NCI-H748 (cell line): ENCODE data around the gene MYBBP1A.
A peak's percentile ranks its signal among the peaks of the same experiment; 100 is the strongest.

Experiments
- DNase-seq: peaks from one replicate; lab custom pipeline; 2025; ENCODE audit not compliant: unreplicated experiment; lab: John Stamatoyannopoulos, UW

MYBBP1A gene

DNA sequence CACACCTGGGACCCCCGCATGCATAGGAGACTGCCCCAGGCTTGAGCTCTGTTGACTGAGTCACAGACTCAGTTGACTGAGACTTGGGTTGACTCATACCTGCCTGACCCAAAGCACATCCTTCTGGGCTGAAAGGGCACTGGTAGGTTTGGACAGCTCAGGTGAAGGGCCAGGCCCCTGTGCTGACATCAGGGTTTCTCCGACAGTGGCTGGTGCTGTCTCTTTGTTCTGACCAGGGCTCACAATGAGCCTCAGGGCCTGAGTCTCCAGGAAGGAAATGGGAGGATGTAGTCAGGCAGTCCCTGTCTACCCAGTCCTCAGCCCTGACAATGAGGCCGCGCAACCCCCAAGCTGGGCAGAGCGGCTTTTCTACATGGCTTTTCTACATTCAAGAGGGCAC lies 50.0 kb downstream of the MYBBP1A start:
- no peak for DNase-seq

DNA sequence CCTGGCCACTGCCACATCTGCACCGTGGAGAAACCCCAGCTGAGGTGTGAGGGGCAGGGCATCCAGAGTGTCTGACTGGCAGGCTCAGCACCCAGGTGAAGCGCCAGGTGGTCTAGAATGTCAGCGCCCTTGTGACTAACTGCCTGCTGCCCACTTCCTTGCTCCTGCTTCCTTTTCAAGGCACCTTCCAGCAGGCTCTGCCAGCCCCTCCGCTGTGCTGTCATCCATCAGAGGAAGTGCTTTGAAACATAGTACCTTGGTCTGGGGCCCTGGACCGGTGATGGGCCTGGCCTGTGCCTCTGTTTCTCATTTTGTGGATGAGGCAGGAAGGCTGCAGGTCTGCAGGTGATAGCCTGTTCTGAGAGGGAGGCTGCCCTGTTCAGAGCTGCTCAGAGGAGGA lies 51.0 kb downstream of the MYBBP1A start:
- DNase-seq = no peak

DNA sequence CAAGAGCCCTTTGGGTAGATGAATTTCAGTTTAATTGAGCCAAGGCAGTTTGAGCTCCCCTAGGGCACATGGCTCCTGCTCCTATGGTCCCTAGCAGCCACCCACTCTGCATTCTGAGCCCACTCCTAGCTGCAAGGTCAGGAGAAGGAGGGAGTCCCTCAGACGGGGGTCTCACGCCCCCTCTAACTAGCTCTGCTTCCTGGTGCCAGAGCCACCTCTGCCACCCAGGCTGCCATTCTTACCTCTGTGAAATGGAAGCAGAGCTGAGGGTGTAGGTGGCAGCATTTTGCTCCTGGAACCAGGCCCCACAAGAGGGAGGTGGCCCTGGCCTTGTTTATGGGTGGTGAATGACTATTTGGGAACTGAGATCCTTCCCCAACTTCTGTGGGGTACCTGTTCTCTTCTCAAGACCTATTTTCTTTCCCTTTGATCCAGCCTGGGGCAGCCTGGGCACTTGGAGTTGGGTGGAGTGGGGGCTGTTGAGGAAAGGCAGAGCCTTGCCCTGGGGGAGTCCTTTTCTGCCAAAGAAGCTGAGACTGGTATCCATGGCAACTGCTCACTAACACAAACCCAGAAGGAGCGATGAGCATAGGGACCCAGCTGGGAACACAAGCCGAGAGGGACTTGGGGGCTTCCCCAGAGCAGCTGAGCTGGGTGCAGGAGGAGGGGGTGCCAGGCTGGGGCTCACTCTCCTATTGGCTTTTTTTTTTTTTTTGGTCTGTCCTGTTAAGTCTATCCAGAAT lies 51.7 kb downstream of the MYBBP1A start:
- DNase-seq = no peak

DNA sequence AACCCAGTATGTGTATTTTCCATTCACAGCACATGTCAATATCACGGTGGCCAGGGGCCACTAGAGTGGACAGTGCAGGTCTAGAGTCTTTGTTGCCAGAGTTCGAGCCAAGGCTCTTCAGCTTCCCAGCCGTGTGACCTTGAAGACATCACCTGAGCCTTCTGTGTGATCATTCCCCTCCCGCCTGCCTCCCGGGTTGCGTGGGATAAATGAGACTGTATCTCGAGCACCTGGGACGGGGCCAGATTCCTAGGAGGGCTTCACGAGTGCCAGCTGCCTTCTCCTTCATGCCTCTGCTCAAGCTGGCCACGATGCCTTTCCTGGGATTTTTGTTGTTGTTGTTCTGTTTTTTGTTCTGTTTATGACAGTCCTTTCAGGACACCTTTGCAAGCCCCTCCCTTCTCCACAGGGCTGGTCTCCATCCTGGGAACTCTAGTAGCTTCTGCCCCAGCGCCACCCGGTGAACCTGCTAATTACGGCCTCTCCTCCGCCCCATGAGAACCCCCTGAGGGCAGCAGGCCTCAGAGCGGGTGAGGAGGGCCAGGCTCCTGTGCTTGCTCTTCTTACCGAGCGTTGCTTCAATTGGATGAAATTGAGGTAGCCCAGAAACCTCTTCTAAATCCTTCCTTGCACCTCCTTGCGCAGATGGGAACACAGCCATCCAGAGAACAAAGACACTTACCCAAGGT lies 52.6 kb downstream of the MYBBP1A start:
- DNase-seq = no peak

DNA sequence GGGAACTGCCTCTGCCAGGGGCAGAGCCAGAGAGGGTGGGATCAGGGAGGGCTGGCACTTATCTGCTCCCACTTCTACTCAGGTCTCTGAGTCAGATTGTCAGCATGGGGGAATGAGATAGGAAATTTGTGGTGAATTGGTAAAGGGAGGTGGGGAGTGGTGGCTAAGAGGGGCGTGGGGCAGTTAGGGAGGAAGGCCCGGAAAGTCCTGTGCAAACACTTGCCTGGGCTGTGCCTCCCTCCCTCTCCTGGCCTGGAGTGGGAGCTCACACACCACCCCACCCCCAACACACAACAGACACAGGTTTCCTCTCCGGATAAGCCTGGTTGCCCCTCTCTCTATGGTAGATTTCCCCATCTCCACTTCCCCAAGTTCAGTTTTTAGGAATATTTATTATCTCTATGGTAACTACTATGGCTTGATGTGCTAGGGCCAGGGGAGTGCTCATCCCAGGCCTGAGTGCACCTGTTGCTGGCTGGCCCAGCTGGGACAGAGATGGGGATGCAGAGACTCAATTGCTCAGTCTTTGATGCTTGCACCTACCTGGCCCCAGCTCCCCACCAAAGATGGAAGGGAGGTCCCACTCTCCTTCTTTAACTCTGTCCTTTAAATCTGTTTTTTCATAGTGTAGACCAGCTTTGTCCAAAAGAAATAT lies 53.8 kb downstream of the MYBBP1A start:
- no peak for DNase-seq

DNA sequence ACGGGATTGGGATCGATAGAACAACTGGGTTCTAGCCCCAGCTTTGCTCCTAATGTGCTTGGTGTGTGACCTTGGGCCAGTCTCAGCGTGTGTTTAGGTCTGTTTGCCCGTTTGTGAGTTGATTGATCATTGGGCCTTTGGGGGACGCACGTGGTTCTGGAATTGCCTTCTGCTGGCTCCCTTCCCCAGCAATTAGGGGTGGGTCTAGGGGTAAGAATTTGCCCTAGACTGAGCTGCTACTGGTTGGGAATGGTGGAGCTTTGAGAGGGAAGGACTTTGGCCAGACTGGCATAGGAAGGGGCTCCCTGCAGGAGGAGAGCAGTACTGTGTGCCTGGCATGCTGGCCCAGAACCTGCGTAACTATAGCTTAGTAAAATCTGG lies 55.0 kb downstream of the MYBBP1A start:
- DNase-seq = no peak

DNA sequence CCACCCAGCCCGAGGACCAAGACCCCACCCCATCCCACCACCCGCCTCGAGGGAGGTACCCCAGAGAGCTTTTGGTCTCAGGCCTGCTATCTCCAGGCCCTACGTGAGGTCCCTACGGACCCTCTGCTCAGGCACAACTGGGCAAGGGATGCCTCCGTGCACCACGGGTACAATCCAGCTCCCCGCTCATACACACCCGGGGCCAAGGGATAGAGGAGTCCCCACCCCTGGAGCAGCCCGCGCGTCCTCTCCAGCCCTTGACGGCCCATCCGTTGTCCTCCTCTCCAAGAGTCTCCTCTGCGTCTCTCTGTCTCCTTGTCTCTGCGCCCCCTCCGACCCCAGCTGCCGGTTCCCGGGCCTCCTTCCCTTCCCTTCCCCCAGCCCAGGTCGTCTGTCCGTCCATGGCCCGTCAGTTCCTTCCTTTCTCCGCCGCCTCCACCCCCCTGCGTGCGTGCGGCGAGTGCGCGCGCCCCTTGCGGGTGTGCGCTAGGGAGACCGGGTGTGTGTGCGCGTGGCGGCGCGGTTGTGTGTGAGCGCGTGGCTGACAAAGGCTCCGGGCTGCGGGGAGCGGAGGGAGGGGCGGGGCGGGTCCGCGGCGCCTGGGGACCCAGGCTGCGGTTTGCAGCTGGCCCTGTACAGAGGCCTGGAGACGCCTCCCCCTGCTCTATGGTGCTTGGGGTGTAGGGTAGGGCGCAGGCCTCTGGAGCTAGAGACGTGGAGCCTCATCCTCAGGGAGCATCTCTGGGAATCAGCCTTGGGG lies 55.6 kb downstream of the MYBBP1A start:
- DNase-seq = peak; percentile 60

DNA sequence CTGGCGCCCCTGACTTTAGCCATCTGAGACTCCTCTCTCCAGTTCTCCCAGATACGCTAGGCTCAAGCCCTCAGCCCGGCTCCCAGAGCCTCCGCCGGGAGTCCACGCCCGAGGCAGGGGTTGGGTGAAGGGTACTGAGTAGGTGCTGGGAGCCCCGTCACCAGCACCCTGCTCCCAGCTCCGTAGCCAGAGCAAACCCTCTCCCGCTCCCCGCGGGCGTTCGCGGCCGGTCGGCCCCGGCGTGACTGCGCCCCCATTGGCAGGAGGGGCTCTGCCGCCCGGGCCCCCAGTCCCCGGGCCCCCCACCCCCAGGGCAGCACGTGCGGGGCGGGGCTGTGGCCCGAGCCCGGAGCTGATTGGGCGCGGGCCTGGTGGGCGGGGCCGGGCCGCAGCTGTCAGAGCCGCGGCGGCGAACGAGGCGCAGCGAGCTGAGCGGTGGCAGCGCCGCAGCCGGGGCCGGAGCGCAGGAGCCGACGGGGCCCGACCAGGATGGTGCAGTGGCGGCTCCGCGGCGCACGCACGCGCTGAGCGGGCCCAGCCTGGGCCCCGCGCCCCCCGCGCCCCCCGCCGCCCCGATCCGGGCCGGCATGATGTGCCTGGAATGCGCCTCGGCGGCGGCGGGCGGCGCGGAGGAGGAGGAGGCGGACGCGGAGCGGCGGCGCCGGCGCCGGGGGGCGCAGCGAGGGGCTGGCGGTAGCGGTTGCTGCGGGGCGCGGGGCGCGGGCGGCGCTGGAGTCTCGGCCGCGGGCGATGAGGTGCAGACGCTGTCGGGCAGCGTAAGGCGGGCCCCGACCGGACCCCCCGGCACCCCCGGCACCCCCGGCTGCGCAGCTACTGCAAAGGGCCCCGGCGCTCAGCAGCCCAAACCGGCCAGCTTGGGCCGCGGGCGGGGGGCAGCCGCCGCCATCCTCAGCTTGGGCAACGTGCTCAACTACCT lies 56.5 kb downstream of the MYBBP1A start, which contains the start of gene SPNS2:
TSS of gene SPNS2 (plus strand) at position 421 of the 937 bp plus-strand sequence. CDS start at position 588, 167 bp downstream.
- DNase-seq = peak; percentile 79

DNA sequence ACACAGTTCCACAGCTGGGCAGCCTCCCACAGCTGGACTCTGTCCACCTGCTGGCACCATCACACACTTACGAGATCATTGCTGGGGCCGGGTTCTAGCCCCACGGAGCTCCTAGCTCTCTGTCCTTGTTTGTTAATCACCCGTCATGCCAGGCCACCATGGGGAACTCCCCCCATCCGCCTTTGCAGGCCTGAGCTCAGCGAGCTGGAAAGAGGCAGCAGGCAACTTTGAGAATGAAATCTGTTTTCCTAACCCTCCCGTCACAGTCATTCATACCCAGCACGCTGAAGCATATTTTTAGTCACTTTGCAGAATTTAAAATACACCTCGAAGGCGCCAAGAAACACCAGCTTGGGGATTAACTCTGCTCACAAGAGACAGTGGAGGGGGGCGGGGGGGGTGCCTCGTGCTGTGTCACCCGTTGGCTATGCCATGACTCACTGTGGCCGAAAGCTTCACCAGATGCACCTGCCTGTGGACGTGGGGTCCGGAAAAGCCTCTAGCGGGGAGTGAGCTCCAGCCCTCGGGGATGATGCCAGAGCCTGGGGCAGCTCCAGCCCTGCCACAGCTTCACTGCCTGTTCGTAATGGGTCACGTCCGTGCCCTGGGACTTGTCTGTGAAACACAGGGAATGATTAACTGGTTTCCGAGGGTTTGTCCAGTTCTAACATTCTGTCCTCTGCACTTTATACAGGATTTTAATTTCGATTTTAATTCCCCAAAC lies 57.9 kb downstream of the MYBBP1A start:
- DNase-seq = no peak

DNA sequence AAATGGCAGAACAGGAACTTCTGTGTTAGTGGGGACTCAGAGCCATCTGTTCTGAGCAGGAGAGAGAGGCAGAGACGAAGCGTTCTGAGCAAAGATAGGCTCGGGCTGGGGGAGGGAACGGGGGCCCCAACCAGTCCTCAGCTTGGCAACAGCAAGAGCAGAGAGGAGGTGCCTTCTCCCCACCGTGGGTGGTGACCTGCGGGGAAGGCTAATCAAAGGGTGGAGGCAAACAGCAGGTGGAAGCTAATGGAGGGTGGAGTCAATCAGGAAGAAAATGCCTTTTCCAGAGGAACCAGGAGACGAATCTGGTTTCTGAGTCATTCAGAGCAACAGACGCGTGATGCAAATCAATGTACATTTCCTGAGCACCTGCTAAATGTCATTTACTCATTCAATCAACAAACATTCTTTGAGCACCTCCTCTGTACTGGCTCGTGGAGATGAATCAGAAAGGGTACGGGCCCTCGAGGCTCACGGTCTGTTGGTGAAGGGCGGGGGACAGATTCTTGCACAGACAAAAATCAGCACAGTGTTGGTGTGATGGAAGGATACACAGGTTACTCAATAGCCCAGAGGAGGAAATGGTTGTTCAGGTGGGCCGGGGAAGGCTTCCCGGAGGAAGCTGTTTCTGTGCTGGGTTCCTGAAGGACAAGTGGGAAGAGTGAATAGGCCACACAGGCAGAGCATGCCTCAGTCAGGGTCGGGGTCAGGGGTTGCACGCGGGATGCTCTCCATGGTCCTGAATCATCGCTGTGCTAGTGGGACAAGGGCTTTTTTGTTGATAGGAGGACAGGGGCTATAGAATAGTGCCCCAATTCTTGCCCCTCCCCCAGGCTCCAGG lies 62.2 kb downstream of the MYBBP1A start:
- peak; percentile 44 for DNase-seq

DNA sequence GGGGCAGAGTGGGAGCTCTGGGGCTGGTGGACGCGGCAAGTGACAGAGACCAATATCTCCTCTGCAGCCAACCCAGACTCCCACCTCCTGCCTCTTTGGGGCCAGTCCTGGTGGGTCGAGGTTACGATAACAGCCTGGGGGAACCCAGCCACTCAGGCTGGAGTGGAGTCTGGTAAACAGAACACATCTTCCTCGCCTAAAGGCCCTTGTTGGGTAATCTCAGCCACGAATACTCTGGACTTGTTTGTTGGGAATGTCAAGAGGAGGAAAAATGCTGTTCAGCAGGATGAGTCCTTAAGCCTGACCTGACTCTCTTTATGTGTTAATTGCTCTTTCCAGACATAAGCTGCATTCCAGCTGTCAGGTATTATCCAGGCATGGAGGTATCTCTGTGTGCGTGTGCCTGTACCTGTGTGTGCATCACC lies 64.5 kb downstream of the MYBBP1A start:
- no peak for DNase-seq

DNA sequence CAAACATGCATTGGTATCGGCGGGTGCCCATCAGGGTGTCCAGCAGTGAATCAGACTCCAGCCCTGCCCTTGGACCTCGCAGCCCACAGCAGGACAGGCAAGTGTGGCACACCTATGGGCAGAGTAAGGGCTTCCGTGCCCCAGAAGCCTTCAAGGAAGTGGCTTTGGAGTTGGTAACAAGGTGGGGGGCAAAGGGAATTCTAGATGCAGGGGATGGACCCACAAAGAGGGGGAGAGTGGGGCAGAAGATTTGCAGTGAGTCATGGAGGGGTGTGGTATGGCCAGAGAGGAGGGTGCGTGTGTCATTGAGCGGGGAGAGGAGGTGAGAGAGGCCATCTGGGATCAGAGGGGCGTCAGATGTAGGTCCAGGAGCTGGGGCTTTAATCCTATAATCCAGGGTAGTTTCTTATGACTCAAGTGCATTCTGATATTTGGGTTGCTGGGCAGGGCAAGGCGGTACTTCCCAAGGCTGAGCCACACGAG lies 65.0 kb downstream of the MYBBP1A start:
- DNase-seq = no peak

DNA sequence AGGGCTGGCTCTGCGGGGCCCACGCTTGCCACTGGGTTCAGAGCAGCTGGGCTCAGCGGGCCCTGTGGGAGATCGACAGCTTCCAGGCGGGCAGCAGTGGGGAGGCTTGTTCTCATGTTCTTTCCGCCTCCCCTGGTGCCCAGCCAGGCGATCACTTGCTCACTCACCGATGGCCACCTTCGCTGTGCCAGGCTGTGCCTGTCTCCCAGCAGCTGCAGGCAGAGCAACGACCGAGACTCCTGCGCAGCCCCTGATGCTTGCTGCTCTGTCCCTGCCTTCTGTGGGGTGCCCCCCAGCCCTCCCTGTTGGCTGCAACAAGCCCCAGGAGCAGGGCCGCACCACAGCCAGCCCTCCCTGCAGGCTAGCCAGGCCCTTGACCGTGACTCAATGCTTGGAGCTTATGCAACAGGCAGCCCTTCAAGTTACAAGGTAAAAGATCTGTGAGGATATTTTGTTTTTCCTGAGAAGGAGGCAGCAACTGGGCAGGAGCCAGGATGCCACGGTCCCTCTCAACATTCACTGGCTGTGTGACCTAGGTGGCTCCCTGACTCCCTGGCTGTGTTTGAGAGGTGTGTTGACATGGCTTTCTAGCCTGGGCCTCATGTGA lies 66.1 kb downstream of the MYBBP1A start:
- no peak for DNase-seq
